ENCODE results near the gene ARHGAP6.
"Not testable (repeated sequence)": the region's sequence is repeated elsewhere in the genome, so short reads cannot be mapped to it uniquely, and the experiment has no call there.

Gene ARHGAP6

DNA sequence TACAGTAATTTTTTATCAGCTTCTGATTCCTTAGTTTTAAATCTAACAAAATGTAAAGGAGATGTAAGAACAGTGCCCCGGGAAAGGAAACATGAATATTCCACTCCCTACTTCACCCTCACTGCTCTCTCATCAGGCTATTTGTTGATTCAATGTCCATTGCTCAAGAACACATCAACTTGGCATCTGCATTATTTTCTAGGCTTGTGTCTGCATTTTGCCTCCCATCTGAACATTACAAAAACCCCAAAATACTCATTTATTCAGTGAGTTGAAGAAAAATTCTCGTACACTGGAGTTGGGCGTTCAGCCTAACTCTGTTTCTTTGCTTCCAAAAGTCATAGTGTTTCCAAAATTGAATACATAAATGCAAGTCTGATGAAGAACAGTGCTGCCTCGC lies 25.6 kb downstream of the ARHGAP6 start:
- Histone ChIP-seq H3K4me3 (ENCODE audit: low read depth in 1 of 2, low read length in 2 of 2) (no peak overlapping the region), H3K4me1 (ENCODE audit: insufficient read depth, low read length) (peaks cover 6% of the 10 kb centered on the region), H3K9me3 (ENCODE audit: low read length) (no peaks in the 10 kb centered on the region), H3K27me3 (ENCODE audit: control insufficient read depth in 1 of 2, insufficient read depth in 2 of 2, low read length in 2 of 2) (no peaks in the 10 kb centered on the region), H3K9ac (ENCODE audit: low read length) (no peak overlapping the region), H3K27ac (ENCODE audit: low read depth, low read length) (no peak overlapping the region), H3K36me3 (ENCODE audit: insufficient read depth, low read length) (no peaks in the 10 kb centered on the region)

- H3K27me3 ChIP-seq (ENCODE audit: control insufficient read depth in 1 of 2, insufficient read depth in 2 of 2, low read length in 2 of 2) = no peaks in the 10 kb centered on the region
These were observed 33.0 kb downstream of the ARHGAP6 start for GRCh38 chrX:11632732-11633131.

GRCh38 chrX:11629593-11630211 lies 36.0 kb downstream of the ARHGAP6 start:
- Histone ChIP-seq H3K9ac (ENCODE audit: low read length) (no peak overlapping the region), H3K4me3 (ENCODE audit: low read depth in 1 of 2, low read length in 2 of 2) (no peak overlapping the region), H3K27me3 (ENCODE audit: control insufficient read depth in 1 of 2, insufficient read depth in 2 of 2, low read length in 2 of 2) (no peaks in the 10 kb centered on the region), H3K27ac (ENCODE audit: low read depth, low read length) (no peak overlapping the region), H3K4me1 (ENCODE audit: insufficient read depth, low read length) (peaks cover 8% of the 10 kb centered on the region), H3K9me3 (ENCODE audit: low read length) (no peaks in the 10 kb centered on the region), H3K36me3 (ENCODE audit: insufficient read depth, low read length) (no peaks in the 10 kb centered on the region)

More at GRCh38 chrX:11632732-11633131, 33.0 kb downstream of the ARHGAP6 start:
- Histone ChIP-seq H3K4me3 (ENCODE audit: low read depth in 1 of 2, low read length in 2 of 2) (no peak overlapping the region), H3K9ac (ENCODE audit: low read length) (no peak overlapping the region), H3K27ac (ENCODE audit: low read depth, low read length) (no peak overlapping the region), H3K36me3 (ENCODE audit: insufficient read depth, low read length) (no peaks in the 10 kb centered on the region), H3K9me3 (ENCODE audit: low read length) (no peaks in the 10 kb centered on the region), H3K4me1 (ENCODE audit: insufficient read depth, low read length) (peaks cover 8% of the 10 kb centered on the region)

GRCh38 chrX:11628399-11628798 lies 37.3 kb downstream of the ARHGAP6 start:
- Histone ChIP-seq H3K27me3 (ENCODE audit: control insufficient read depth in 1 of 2, insufficient read depth in 2 of 2, low read length in 2 of 2) (no peaks in the 10 kb centered on the region), H3K9ac (ENCODE audit: low read length) (no peak overlapping the region), H3K4me1 (ENCODE audit: insufficient read depth, low read length) (peaks cover 8% of the 10 kb centered on the region), H3K36me3 (ENCODE audit: insufficient read depth, low read length) (no peaks in the 10 kb centered on the region), H3K4me3 (ENCODE audit: low read depth in 1 of 2, low read length in 2 of 2) (no peak overlapping the region), H3K9me3 (ENCODE audit: low read length) (no peaks in the 10 kb centered on the region), H3K27ac (ENCODE audit: low read depth, low read length) (no peak overlapping the region)

DNA sequence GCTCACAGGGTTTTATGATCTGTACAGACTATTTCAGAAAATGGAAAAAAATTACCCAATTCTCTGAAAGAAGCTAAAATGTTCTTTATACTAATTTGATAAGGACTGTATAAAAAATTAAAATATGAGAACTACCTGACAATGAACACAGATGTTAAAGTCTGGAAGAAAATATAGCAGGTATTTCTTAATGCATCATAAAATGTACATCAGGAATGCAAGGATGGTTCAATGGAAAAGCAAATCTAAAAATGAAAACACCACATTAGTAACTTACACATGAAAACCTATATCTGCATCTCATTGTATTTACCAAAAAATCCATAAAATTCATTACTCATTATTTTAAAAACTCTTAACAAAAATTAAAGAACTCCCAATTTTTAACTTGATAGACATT lies 39.4 kb downstream of the ARHGAP6 start:
- Histone ChIP-seq H3K9ac (ENCODE audit: low read length) (no peak overlapping the region), H3K4me3 (ENCODE audit: low read depth in 1 of 2, low read length in 2 of 2) (no peak overlapping the region), H3K36me3 (ENCODE audit: insufficient read depth, low read length) (no peaks in the 10 kb centered on the region), H3K9me3 (ENCODE audit: low read length) (no peaks in the 10 kb centered on the region), H3K27ac (ENCODE audit: low read depth, low read length) (no peak overlapping the region), H3K4me1 (ENCODE audit: insufficient read depth, low read length) (peaks cover 8% of the 10 kb centered on the region), H3K27me3 (ENCODE audit: control insufficient read depth in 1 of 2, insufficient read depth in 2 of 2, low read length in 2 of 2) (no peaks in the 10 kb centered on the region)

GRCh38 chrX:11619441-11619840 lies 46.3 kb downstream of the ARHGAP6 start:
- no peak overlapping the region for H3K4me3 ChIP-seq (ENCODE audit: low read depth in 1 of 2, low read length in 2 of 2)
- no peaks in the 10 kb centered on the region for H3K36me3 ChIP-seq (ENCODE audit: insufficient read depth, low read length)
- no peak overlapping the region for H3K9ac ChIP-seq (ENCODE audit: low read length)
- H3K27me3 ChIP-seq (ENCODE audit: control insufficient read depth in 1 of 2, insufficient read depth in 2 of 2, low read length in 2 of 2) = no peaks in the 10 kb centered on the region
- H3K4me1 ChIP-seq (ENCODE audit: insufficient read depth, low read length) = peaks cover 10% of the 10 kb centered on the region
- no peaks in the 10 kb centered on the region for H3K9me3 ChIP-seq (ENCODE audit: low read length)
- H3K27ac ChIP-seq (ENCODE audit: low read depth, low read length) = no peak overlapping the region

- not testable (repeated sequence) for H3K27me3 ChIP-seq (ENCODE audit: control insufficient read depth in 1 of 2, insufficient read depth in 2 of 2, low read length in 2 of 2); H3K9me3 ChIP-seq (ENCODE audit: low read length); H3K4me3 ChIP-seq (ENCODE audit: low read depth in 1 of 2, low read length in 2 of 2); H3K4me1 ChIP-seq (ENCODE audit: insufficient read depth, low read length); H3K9ac ChIP-seq (ENCODE audit: low read length); H3K36me3 ChIP-seq (ENCODE audit: insufficient read depth, low read length); H3K27ac ChIP-seq (ENCODE audit: low read depth, low read length)
These were observed 51.5 kb downstream of the ARHGAP6 start for GRCh38 chrX:11614253-11614652.

GRCh38 chrX:11611965-11612364 lies 53.8 kb downstream of the ARHGAP6 start:
- H3K27ac ChIP-seq (ENCODE audit: low read depth, low read length) = no peak overlapping the region
- no peaks in the 10 kb centered on the region for H3K4me1 ChIP-seq (ENCODE audit: insufficient read depth, low read length)
- H3K27me3 ChIP-seq (ENCODE audit: control insufficient read depth in 1 of 2, insufficient read depth in 2 of 2, low read length in 2 of 2) = no peaks in the 10 kb centered on the region
- H3K4me3 ChIP-seq (ENCODE audit: low read depth in 1 of 2, low read length in 2 of 2) = no peak overlapping the region
- no peaks in the 10 kb centered on the region for H3K36me3 ChIP-seq (ENCODE audit: insufficient read depth, low read length)
- H3K9me3 ChIP-seq (ENCODE audit: low read length) = no peaks in the 10 kb centered on the region
- H3K9ac ChIP-seq (ENCODE audit: low read length) = no peak overlapping the region

DNA sequence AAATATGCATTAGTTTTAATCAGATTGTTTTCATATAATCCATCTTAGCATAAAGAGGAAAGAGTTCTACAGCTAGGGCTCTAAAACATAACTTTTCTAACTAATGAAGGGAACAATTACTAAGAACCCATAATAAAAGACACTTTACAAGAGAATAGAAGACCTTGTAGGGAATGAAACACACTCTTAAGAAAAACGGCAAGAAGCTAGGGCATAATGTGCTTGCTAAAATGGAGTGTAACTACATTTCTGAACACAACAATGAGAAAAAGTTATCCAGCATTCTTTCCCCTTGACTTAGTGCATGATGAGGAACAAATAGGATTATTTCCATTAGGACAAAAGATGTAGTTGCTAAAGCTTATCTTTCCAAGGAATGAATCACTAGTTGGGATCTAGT lies 54.6 kb downstream of the ARHGAP6 start:
- no peak overlapping the region for H3K4me3 ChIP-seq (ENCODE audit: low read depth in 1 of 2, low read length in 2 of 2)
- H3K4me1 ChIP-seq (ENCODE audit: insufficient read depth, low read length) = no peaks in the 10 kb centered on the region
- no peaks in the 10 kb centered on the region for H3K9me3 ChIP-seq (ENCODE audit: low read length)
- H3K27me3 ChIP-seq (ENCODE audit: control insufficient read depth in 1 of 2, insufficient read depth in 2 of 2, low read length in 2 of 2) = no peaks in the 10 kb centered on the region
- no peaks in the 10 kb centered on the region for H3K36me3 ChIP-seq (ENCODE audit: insufficient read depth, low read length)
- H3K9ac ChIP-seq (ENCODE audit: low read length) = no peak overlapping the region
- no peak overlapping the region for H3K27ac ChIP-seq (ENCODE audit: low read depth, low read length)

DNA sequence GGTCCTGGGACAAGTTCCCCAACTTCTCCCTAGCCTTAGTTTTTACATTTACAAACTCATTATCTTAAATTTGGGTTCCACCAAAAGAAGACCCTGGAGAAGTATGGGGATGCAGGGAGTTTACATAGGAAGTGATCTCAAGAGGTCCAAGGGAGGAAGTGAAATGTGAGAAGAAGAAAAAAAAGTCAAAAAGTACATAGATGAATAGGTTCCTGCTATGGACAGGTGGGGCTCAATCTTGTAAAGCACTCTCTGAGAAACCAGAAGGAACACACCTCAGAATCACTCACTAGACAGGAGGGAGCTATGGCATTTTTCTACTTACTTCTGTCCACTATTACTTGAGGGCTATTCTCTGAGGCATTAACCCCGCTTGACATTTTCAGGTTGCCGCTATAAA lies 56.6 kb downstream of the ARHGAP6 start:
- no peaks in the 10 kb centered on the region for H3K36me3 ChIP-seq (ENCODE audit: insufficient read depth, low read length)
- no peak overlapping the region for H3K27ac ChIP-seq (ENCODE audit: low read depth, low read length)
- H3K4me3 ChIP-seq (ENCODE audit: low read depth in 1 of 2, low read length in 2 of 2) = no peak overlapping the region
- H3K4me1 ChIP-seq (ENCODE audit: insufficient read depth, low read length) = no peaks in the 10 kb centered on the region
- no peaks in the 10 kb centered on the region for H3K27me3 ChIP-seq (ENCODE audit: control insufficient read depth in 1 of 2, insufficient read depth in 2 of 2, low read length in 2 of 2)
- H3K9ac ChIP-seq (ENCODE audit: low read length) = no peak overlapping the region
- no peaks in the 10 kb centered on the region for H3K9me3 ChIP-seq (ENCODE audit: low read length)

- Histone ChIP-seq H3K4me3 (ENCODE audit: low read depth in 1 of 2, low read length in 2 of 2) (no peak overlapping the region), H3K9me3 (ENCODE audit: low read length) (no peaks in the 10 kb centered on the region), H3K27me3 (ENCODE audit: control insufficient read depth in 1 of 2, insufficient read depth in 2 of 2, low read length in 2 of 2) (no peaks in the 10 kb centered on the region), H3K36me3 (ENCODE audit: insufficient read depth, low read length) (no peaks in the 10 kb centered on the region), H3K9ac (ENCODE audit: low read length) (no peak overlapping the region), H3K4me1 (ENCODE audit: insufficient read depth, low read length) (no peaks in the 10 kb centered on the region), H3K27ac (ENCODE audit: low read depth, low read length) (no peak overlapping the region)
These were observed 59.3 kb downstream of the ARHGAP6 start for GRCh38 chrX:11606408-11606807.

DNA sequence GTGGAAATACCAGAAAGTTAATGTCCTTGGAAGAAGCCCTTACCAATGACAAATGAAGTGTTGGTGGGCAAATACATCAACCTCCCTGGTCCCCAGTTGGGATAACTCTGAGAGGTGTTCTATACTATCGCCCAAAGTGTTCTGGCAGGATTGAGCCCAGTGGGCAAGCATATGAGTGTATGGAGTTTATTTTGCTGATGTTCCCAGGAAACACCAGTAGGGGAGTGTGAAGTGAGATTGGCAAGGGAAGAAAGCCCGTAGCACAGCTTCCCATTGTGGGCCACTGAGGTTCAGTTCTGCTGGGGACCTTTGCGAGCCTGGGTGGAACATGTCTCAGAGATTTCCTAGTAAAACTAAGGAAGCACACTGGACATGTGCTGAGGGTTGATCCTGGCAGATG lies 65.1 kb downstream of the ARHGAP6 start:
- H3K27me3 ChIP-seq (ENCODE audit: control insufficient read depth in 1 of 2, insufficient read depth in 2 of 2, low read length in 2 of 2) = no peaks in the 10 kb centered on the region
- H3K9ac ChIP-seq (ENCODE audit: low read length) = no peak overlapping the region
- no peaks in the 10 kb centered on the region for H3K36me3 ChIP-seq (ENCODE audit: insufficient read depth, low read length)
- no peak overlapping the region for H3K4me3 ChIP-seq (ENCODE audit: low read depth in 1 of 2, low read length in 2 of 2)
- no peaks in the 10 kb centered on the region for H3K4me1 ChIP-seq (ENCODE audit: insufficient read depth, low read length)
- H3K27ac ChIP-seq (ENCODE audit: low read depth, low read length) = no peak overlapping the region
- H3K9me3 ChIP-seq (ENCODE audit: low read length) = no peaks in the 10 kb centered on the region
